Stomach (tissue), 9 donors: ENCODE results near the gene PRRT1B. TPM values are rescaled to one million over a fixed set of nuclear protein-coding genes. Genes with fewer than 3 reads are reported as not detected.

Experiments
- DNase-seq, 2 donors: peaks; one replicate each; pipeline versions ENCODE4 v3.0.0 to v3.0.0-alpha.2; 2013 to 2019
- H3K27ac ChIP-seq, 5 donors: fragments of 200-600 bp in 4 of 5; sonication (generic) in 4 of 5; one replicate each; pipeline ENCODE4 v1.5.1; 2013 to 2019; ENCODE audit warnings: mild to moderate bottlenecking in 1 of 5, moderate library complexity in 1 of 5
- H3K27me3 ChIP-seq, 3 donors: fragments of 200-600 bp; sonication (generic); one replicate each; pipeline ENCODE4 v1.5.1; 2017 to 2019; ENCODE audit warnings: mixed run types in 1 of 3
- H3K36me3 ChIP-seq, 4 donors: fragments of 200-600 bp; sonication (generic); 1 replicate in 3 of 4; 2 replicates in 1 of 4; pipeline ENCODE4 v1.5.1; 2016 to 2019
- H3K4me1 ChIP-seq, 4 donors: fragments of 200-600 bp; sonication (generic); one replicate each; pipeline ENCODE4 v1.5.1; 2016 to 2019
- H3K4me3 ChIP-seq, 4 donors: fragments of 200-600 bp; sonication (generic) in 3 of 4; one replicate each; pipeline ENCODE4 v1.5.1; 2016 to 2019; ENCODE audit warnings: mild to moderate bottlenecking in 1 of 4
- H3K9me3 ChIP-seq, 4 donors: fragments of 200-600 bp; sonication (generic); one replicate each; pipeline ENCODE4 v1.5.1; 2016 to 2019
- CTCF ChIP-seq, 7 experiments: fragments of 450-650 bp in 4 of 7; fragments of 200-600 bp in 3 of 7; sonication (generic) in 3 of 7; IDR thresholded peaks; one replicate each; pipeline ENCODE4 v1.5.1; 2016 to 2019; ENCODE audit warnings: antibody characterized with exemption in 7 of 7, control low read depth in 2 of 7, mild to moderate bottlenecking in 1 of 7
- EP300 ChIP-seq: sonication (generic); formaldehyde crosslinking; IDR thresholded peaks from one replicate; pipeline ENCODE4 v1.6.1; 2017; ENCODE audit warnings: antibody characterized with exemption
- POLR2A ChIP-seq, 4 donors: fragments of 450-650 bp; IDR thresholded peaks; one replicate each; pipeline ENCODE4 v1.6.1; 2016; ENCODE audit warnings: antibody characterized with exemption in 4 of 4, control low read depth in 2 of 4, mild to moderate bottlenecking in 1 of 4, moderate library complexity in 1 of 4
- POLR2AphosphoS5 ChIP-seq, 3 donors: sonication (generic); formaldehyde crosslinking; IDR thresholded peaks; one replicate each; pipeline ENCODE4 v1.6.1; 2016; ENCODE audit warnings: antibody characterized with exemption in 3 of 3
- WGBS, 5 donors: extraction: QIAGEN DNeasy Blood & Tissue Kit in 3 of 5; methylation state at CpG; one replicate each; pipeline versions ENCODE4 v1.1.5 to v1.1.7; 2013 to 2018; 5-methylcytosine and 5-hydroxymethylcytosine counted together
- intact Hi-C: fragments of 100-400 bp; cut with DNase I; formaldehyde crosslinking; loops from one replicate; pipeline ENCODE4 v1.15.1; 2023; ENCODE audit warnings: low total_unique reads
- polyA plus RNA-seq, 3 donors: library from polyadenylated mRNA; stranded (reverse); fragments of 200-250 nt; gene quantifications; one replicate each; pipeline ENCODE4 v1.2.3, GENCODE V29; 2013
- total RNA-seq, 5 donors: library from RNA; depleted of rRNA; stranded (reverse); fragments of >200 nt; gene quantifications; one replicate each; pipeline versions ENCODE4 v1.1.0 to v1.2.3, GENCODE V29; 2014 to 2016
- donor health status: healthy with polysubstance abuse.
- donor health status: Bipolar disorder and iron deficiency.
- donor health status: healthy.

Gene PRRT1B
- total and polyA plus RNA-seq, 8 donors = 0.48 to 10.9 (median 1.6) TPM; not detected in 2

GRCh38 chr9:131580358-131580757 is 35.0 kb downstream of the PRRT1B start:
- intact Hi-C loops = no loop called here
- H3K4me1 ChIP-seq = peaks cover 0 to 16% (median 3%) of the 10 kb centered on the region in 4 donors
- no peak overlapping the region for H3K27ac ChIP-seq
- H3K27me3 ChIP-seq = no peaks in the 10 kb centered on the region
- TF ChIP-seq EP300 (no peak), CTCF (IDR thresholded peaks at IDR 0.05) (no peak), POLR2A (IDR thresholded peaks at IDR 0.05) (no peak)
- WGBS, 5 donors = 88 to 97% (median 96%) methylated on average over 6 to 9 of the region's 9 CpGs
- peaks cover 62 to 100% (median 100%) of the 10 kb centered on the region in 4 donors for H3K36me3 ChIP-seq
- DNase-seq = no peak
- no peaks in the 10 kb centered on the region for H3K9me3 ChIP-seq
- no peak overlapping the region for H3K4me3 ChIP-seq

- Histone ChIP-seq H3K4me1 (peaks cover 0 to 21% (median 3%) of the 10 kb centered on the region in 4 donors), H3K27ac (no peak overlapping the region), H3K9me3 (no peaks in the 10 kb centered on the region), H3K27me3 (no peaks in the 10 kb centered on the region), H3K36me3 (peaks cover 55 to 89% (median 89%) of the 10 kb centered on the region in 4 donors), H3K4me3 (no peak overlapping the region)
- TF ChIP-seq POLR2A (IDR thresholded peaks at IDR 0.05) = no peak
- TF ChIP-seq EP300 = no peak
- TF ChIP-seq POLR2AphosphoS5 (IDR thresholded peaks at IDR 0.05) = no peak
- no peak for TF ChIP-seq CTCF (IDR thresholded peaks at IDR 0.05)
- 83 to 95% (median 93%) methylated on average over 10 of the region's 10 CpGs for WGBS, 5 donors
- no peak for DNase-seq
- intact Hi-C loops = no loop called here
These were observed 36.7 kb downstream of the PRRT1B start for GRCh38 chr9:131582056-131582455.

- H3K4me3 ChIP-seq = no peak overlapping the region
- TF ChIP-seq EP300 = no peak
- TF ChIP-seq POLR2AphosphoS5 (IDR thresholded peaks at IDR 0.05) = no peak
- TF ChIP-seq CTCF (IDR thresholded peaks at IDR 0.05) = no peak
- no peak for TF ChIP-seq POLR2A (IDR thresholded peaks at IDR 0.05)
- peaks cover 58 to 89% (median 88%) of the 10 kb centered on the region in 4 donors for H3K36me3 ChIP-seq
- intact Hi-C loops = no loop called here
- WGBS, 5 donors = 87 to 94% (median 91%) methylated on average over 19 to 27 of the region's 27 CpGs
- H3K4me1 ChIP-seq = peaks cover 0 to 21% (median 3%) of the 10 kb centered on the region in 4 donors
- no peaks in the 10 kb centered on the region for H3K27me3 ChIP-seq
- DNase-seq = no peak
- no peaks in the 10 kb centered on the region for H3K9me3 ChIP-seq
- H3K27ac ChIP-seq = no peak overlapping the region
These were observed 37.4 kb downstream of the PRRT1B start for GRCh38 chr9:131582466-131583336.

- Histone ChIP-seq H3K4me3 (no peak overlapping the region), H3K9me3 (no peaks in the 10 kb centered on the region), H3K27ac (no peak overlapping the region), H3K36me3 (peaks cover 62 to 89% (median 88%) of the 10 kb centered on the region in 4 donors), H3K27me3 (no peaks in the 10 kb centered on the region), H3K4me1 (peaks cover 0 to 21% (median 3%) of the 10 kb centered on the region in 4 donors)
- no peak for DNase-seq
- WGBS, 5 donors = 79 to 86% (median 81%) methylated on average over 5 of the region's 5 CpGs; no CpG with 5 or more reads in 1 of the 5 donors
- no peak for TF ChIP-seq CTCF (IDR thresholded peaks at IDR 0.05)
- intact Hi-C loops = no loop called here
These were observed 38.0 kb downstream of the PRRT1B start for GRCh38 chr9:131583337-131583645.
